Testis (tissue), 3 donors: Measurements from ENCODE around the gene KISS1R. TPM values are rescaled to one million over a fixed set of nuclear protein-coding genes. Genes with fewer than 3 reads are reported as not detected.

ENCODE experiments used
- DNase-seq: peaks from one replicate; pipeline ENCODE4 v3.0.0-alpha.2; 2019
- H3K27ac ChIP-seq, 2 donors: fragments of 200-600 bp; sonication (generic); one replicate each; pipeline ENCODE4 v1.5.1; 2019
- H3K27me3 ChIP-seq: fragments of 200-600 bp; sonication (generic); one replicate; pipeline ENCODE4 v1.5.1; 2019
- H3K36me3 ChIP-seq: fragments of 200-600 bp; sonication (generic); one replicate; pipeline ENCODE4 v1.5.1; 2017; ENCODE audit warnings: low read depth; ENCODE audit errors: missing control alignments
- H3K4me1 ChIP-seq: fragments of 200-600 bp; sonication (generic); one replicate; pipeline ENCODE4 v1.5.1; 2019
- H3K4me3 ChIP-seq, 2 donors: fragments of 200-600 bp; sonication (generic); one replicate each; pipeline ENCODE4 v1.5.1; 2017 to 2019
- H3K9me3 ChIP-seq: fragments of 200-600 bp; sonication (generic); one replicate; pipeline ENCODE4 v1.5.1; 2017
- POLR2A ChIP-seq: fragments of 450-650 bp; IDR thresholded peaks from one replicate; pipeline ENCODE4 v1.6.1; 2017; ENCODE audit warnings: antibody characterized with exemption, mild to moderate bottlenecking, moderate library complexity
- WGBS, 2 donors: methylation state at CpG; one replicate each; pipeline ENCODE4 v1.1.5; 2018; 5-methylcytosine and 5-hydroxymethylcytosine counted together
- intact Hi-C: fragments of 100-400 bp; cut with DNase I; formaldehyde crosslinking; loops from one replicate; pipeline ENCODE4 v1.15.1; 2023; ENCODE audit warnings: low total_unique reads
- polyA plus RNA-seq: library from polyadenylated mRNA; stranded (reverse); fragments of 350-450 nt; fragmentation: Illumina TruSeq; extraction: RNeasy Lipid Tissue Mini Kit (QIAGEN cat#74804); gene quantifications from one replicate; pipeline ENCODE4 v1.2.3, GENCODE V29; 2014; ENCODE audit warnings: low read depth, low replicate concordance; ENCODE audit not compliant: insufficient read depth
- total RNA-seq, 2 donors: library from RNA; depleted of rRNA; stranded (reverse); fragments of >200 nt; gene quantifications; one replicate each; pipeline ENCODE4 v1.2.3, GENCODE V29; 2016
- TF ChIP-seq, protein P1 (sequence below), 3 experiments: fragments of 450-650 bp in 2 of 3; fragments of 200-600 bp in 1 of 3; sonication (generic) in 1 of 3; IDR thresholded peaks; one replicate each; pipeline ENCODE4 v1.5.1; 2016 to 2019; ENCODE audit warnings: antibody characterized with exemption in 3 of 3, mild to moderate bottlenecking in 2 of 3, moderate library complexity in 1 of 3

KISS1R gene
- total and polyA plus RNA-seq, 3 donors from 2014 or later: not detected

- Histone ChIP-seq H3K27me3 (no peaks in the 10 kb centered on the region), H3K27ac (no peak overlapping the region), H3K9me3 (no peaks in the 10 kb centered on the region), H3K4me3 (no peak overlapping the region), H3K4me1 (peaks cover 18% of the 10 kb centered on the region), H3K36me3 (no peaks in the 10 kb centered on the region)
- intact Hi-C loops: no loop called here
- DNase-seq: no peak
- no peak for TF ChIP-seq POLR2A
- TF ChIP-seq, protein P1, sequence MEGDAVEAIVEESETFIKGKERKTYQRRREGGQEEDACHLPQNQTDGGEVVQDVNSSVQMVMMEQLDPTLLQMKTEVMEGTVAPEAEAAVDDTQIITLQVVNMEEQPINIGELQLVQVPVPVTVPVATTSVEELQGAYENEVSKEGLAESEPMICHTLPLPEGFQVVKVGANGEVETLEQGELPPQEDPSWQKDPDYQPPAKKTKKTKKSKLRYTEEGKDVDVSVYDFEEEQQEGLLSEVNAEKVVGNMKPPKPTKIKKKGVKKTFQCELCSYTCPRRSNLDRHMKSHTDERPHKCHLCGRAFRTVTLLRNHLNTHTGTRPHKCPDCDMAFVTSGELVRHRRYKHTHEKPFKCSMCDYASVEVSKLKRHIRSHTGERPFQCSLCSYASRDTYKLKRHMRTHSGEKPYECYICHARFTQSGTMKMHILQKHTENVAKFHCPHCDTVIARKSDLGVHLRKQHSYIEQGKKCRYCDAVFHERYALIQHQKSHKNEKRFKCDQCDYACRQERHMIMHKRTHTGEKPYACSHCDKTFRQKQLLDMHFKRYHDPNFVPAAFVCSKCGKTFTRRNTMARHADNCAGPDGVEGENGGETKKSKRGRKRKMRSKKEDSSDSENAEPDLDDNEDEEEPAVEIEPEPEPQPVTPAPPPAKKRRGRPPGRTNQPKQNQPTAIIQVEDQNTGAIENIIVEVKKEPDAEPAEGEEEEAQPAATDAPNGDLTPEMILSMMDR (IDR thresholded peaks at IDR 0.05): no peak
- 1 to 7% methylated on average over 6 to 43 of the region's 58 CpGs for WGBS, 2 donors
These were observed 1.5 kb downstream of the KISS1R start for GRCh38 chr19:918481-919198.

DNA sequence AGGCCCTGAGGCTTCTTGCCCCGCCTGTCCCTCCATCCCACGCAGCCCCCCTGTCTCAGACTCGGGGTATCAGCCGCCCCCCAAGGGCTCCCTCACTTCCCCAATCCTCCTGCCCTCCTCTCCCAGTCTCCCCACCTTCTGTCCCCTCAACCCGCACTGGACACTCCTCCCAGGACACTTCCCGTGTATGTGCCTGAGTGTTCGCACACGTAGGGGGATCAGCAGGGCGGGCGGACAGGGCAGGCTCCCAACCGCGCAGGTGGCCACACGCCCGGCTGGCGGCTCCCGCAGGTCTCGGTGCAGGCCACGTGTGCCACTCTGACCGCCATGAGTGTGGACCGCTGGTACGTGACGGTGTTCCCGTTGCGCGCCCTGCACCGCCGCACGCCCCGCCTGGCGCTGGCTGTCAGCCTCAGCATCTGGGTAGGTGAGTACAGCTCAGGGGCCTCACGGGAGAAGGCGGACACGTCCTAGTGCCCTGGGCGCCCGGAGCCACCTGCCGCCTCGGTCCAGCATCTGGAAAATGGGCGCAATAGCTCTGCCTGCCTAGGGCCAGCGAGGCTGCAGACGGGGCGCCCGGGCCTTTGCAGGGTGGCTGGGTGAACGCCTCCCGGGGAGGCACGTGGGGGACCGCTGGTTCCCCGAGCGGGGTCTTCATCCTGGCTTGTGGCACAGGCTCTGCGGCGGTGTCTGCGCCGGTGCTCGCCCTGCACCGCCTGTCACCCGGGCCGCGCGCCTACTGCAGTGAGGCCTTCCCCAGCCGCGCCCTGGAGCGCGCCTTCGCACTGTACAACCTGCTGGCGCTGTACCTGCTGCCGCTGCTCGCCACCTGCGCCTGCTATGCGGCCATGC is 2.3 kb downstream of the KISS1R start:
- H3K4me3 ChIP-seq: no peak overlapping the region
- H3K9me3 ChIP-seq: no peaks in the 10 kb centered on the region
- no peak for DNase-seq
- TF ChIP-seq, protein P1 (IDR thresholded peaks at IDR 0.05): no peak
- no peak for TF ChIP-seq POLR2A
- WGBS, 2 donors: 2 to 4% methylated on average over 32 to 40 of the region's 68 CpGs
- intact Hi-C loops: loop anchor here (5.0 to 10.0 kb wide), 2 partner anchors 67 to 135 kb away; partner anchors contain the start of gene ELANE
- no peaks in the 10 kb centered on the region for H3K36me3 ChIP-seq
- H3K4me1 ChIP-seq: peaks cover 16% of the 10 kb centered on the region
- H3K27me3 ChIP-seq: no peaks in the 10 kb centered on the region
- H3K27ac ChIP-seq: no peak overlapping the region

- no peak for TF ChIP-seq POLR2A
- TF ChIP-seq, protein P1 (IDR thresholded peaks at IDR 0.05): no peak
- intact Hi-C loops: loop anchor here (5.0 to 10.0 kb wide), 2 partner anchors 68 to 135 kb away; partner anchors contain the start of gene ELANE
- Histone ChIP-seq H3K9me3 (no peaks in the 10 kb centered on the region), H3K36me3 (no peaks in the 10 kb centered on the region), H3K27me3 (no peaks in the 10 kb centered on the region), H3K4me1 (peaks cover 21% of the 10 kb centered on the region), H3K27ac (no peak overlapping the region), H3K4me3 (no peak overlapping the region)
- WGBS, 2 donors: 1 to 3% methylated on average over 43 to 83 of the region's 84 CpGs
- no peak for DNase-seq
These were observed 3.1 kb downstream of the KISS1R start for GRCh38 chr19:920051-920864.

DNA sequence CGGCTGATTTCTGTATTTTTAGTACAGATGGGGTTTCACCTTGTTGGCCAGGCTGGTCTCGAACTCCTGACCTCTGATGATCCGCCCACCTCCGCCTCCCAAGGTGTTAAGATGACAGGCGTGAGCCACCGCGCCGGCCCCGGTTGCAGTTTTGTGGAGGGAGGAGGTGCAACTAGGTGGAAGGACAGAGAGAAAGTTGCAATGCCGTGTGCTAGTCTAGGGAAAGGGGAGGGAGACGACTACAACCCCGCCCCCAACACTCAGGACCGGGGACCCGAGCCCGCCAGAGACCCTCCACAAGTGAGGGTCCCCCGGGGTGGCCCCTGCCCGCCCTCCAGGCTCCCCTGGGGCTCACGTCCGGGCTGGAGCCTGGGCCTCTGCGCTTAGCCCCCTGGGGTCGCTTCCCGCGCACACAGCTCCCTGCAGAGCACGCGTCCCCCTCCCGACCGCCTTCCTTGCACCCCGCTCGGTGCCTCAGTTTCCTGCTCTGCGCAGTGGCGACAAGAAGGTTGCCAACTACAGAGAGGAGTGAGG is 7.5 kb downstream of the KISS1R start:
- Histone ChIP-seq H3K4me1 (peaks cover 18% of the 10 kb centered on the region), H3K4me3 (peak overlapping the region; percentile 78 to 82), H3K27ac (peak overlapping the region in 1 of 2 donors; percentile 78), H3K36me3 (no peaks in the 10 kb centered on the region), H3K27me3 (no peaks in the 10 kb centered on the region), H3K9me3 (no peaks in the 10 kb centered on the region)
- intact Hi-C loops: loop anchor here (5.0 to 10.0 kb wide), 3 partner anchors 58 to 140 kb away; partner anchors contain the start of genes ELANE and WDR18
- no peak for TF ChIP-seq POLR2A
- TF ChIP-seq, protein P1 (IDR thresholded peaks at IDR 0.05): no peak
- WGBS, 2 donors: 13 to 44% methylated on average over 7 to 29 of the region's 31 CpGs
- no peak for DNase-seq
